Effector memory CD4-positive, alpha-beta T cell (primary cell): Measurements from ENCODE around the gene KIDINS220.

ENCODE experiments used
- DNase-seq, 3 donors: peaks; one replicate each; pipeline ENCODE4 v3.0.0-alpha.2; 2020
- H3K27ac ChIP-seq: 2 replicates; pipeline ENCODE4 v1.7.0; 2013; ENCODE audit warnings: mild to moderate bottlenecking, low read length, moderate library complexity; ENCODE audit not compliant: insufficient read depth, poor library complexity, severe bottlenecking
- H3K27me3 ChIP-seq: replicated peaks from 2 replicates; pipeline ENCODE4 v1.7.0; 2013; ENCODE audit warnings: mild to moderate bottlenecking, low read length; ENCODE audit not compliant: insufficient read depth, control insufficient read depth, poor library complexity, severe bottlenecking
- H3K36me3 ChIP-seq: 2 replicates; pipeline ENCODE4 v1.7.0; 2013; ENCODE audit warnings: mild to moderate bottlenecking, low read length, moderate library complexity; ENCODE audit not compliant: control insufficient read depth, insufficient read depth
- H3K4me1 ChIP-seq: 2 replicates; pipeline ENCODE4 v1.7.0; 2013; ENCODE audit warnings: low read length, mild to moderate bottlenecking; ENCODE audit not compliant: control insufficient read depth, insufficient read depth, poor library complexity, severe bottlenecking
- H3K4me3 ChIP-seq: 2 replicates; pipeline ENCODE4 v1.7.0; 2013; ENCODE audit warnings: low read length, low read depth, mild to moderate bottlenecking; ENCODE audit not compliant: insufficient read depth, poor library complexity, severe bottlenecking
- H3K9me3 ChIP-seq: 2 replicates; pipeline ENCODE4 v1.7.0; 2013; ENCODE audit warnings: mild to moderate bottlenecking, low read length, moderate library complexity; ENCODE audit not compliant: control insufficient read depth

KIDINS220 gene

GRCh38 chr2:8761529-8762164, 75.8 kb downstream of the KIDINS220 start:
- Histone ChIP-seq H3K4me3 (no peak overlapping the region), H3K27me3 (no peaks in the 10 kb centered on the region), H3K4me1 (no peaks in the 10 kb centered on the region), H3K27ac (no peak overlapping the region), H3K36me3 (peaks cover 9% of the 10 kb centered on the region), H3K9me3 (no peaks in the 10 kb centered on the region)
- no peak for DNase-seq

DNA sequence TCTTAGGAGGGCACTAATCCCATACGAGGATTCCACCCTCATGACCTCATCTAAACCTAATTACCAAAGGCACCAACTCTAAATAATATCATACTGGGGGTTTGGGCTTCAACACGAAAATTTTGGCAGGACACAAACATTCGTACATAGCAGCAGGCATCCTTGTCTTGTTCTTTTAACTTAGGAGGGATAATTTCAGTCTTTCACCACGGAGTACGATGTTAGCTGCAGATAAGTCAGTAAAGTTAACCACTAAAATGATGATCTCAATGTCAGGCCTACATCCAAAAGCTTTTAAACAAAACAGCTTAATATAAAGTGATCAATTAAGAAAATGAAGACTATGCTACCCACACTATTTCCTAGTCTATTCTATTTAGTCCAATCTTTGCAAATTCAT, 80.7 kb downstream of the KIDINS220 start:
- DNase-seq, result no peak
- no peak overlapping the region for H3K4me3 ChIP-seq

GRCh38 chr2:8756230-8756629, 81.2 kb downstream of the KIDINS220 start:
- no peak overlapping the region for H3K4me3 ChIP-seq
- peaks cover 4% of the 10 kb centered on the region for H3K36me3 ChIP-seq
- no peaks in the 10 kb centered on the region for H3K9me3 ChIP-seq
- no peaks in the 10 kb centered on the region for H3K4me1 ChIP-seq
- DNase-seq, result no peak
- no peaks in the 10 kb centered on the region for H3K27me3 ChIP-seq
- H3K27ac ChIP-seq, result no peak overlapping the region

More for the DNA sequence above, 80.7 kb downstream of the KIDINS220 start:
- H3K9me3 ChIP-seq, result no peaks in the 10 kb centered on the region
- no peaks in the 10 kb centered on the region for H3K4me1 ChIP-seq
- H3K27me3 ChIP-seq, result no peaks in the 10 kb centered on the region
- H3K27ac ChIP-seq, result no peak overlapping the region
- H3K36me3 ChIP-seq, result peaks cover 4% of the 10 kb centered on the region

DNA sequence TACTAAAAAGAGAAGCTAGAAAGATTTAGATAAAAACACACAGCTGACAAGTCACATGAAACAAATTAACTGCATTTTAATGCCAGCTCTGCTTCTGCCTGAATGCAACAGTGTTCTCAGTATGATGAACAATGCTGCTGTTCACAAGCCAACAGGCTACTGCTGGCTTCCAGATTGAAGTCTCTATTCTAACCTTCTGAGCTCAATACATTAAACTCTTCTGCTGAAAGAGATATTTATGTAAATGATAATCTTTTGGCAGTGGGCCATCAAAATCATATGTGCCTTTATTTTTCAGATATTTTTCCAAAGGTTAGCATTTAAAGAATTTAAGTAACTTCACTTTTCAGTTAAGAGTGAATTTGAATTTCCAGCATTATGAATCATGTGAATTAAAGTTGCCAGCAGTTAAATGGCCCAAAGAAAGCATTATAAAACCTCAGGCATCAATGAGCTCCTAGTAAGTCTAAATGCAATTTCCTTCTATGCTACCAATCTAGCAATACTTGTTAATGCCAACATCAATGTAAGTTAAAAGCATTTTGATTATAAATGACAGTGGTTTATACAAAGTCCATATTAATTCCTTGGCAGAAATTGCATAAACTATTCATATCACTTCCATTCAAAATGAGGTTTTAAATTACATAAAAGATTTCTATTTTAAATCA, 83.2 kb downstream of the KIDINS220 start:
- Histone ChIP-seq H3K4me1 (no peaks in the 10 kb centered on the region), H3K9me3 (no peaks in the 10 kb centered on the region), H3K27me3 (no peaks in the 10 kb centered on the region), H3K4me3 (no peak overlapping the region), H3K27ac (no peak overlapping the region), H3K36me3 (peaks cover 11% of the 10 kb centered on the region)
- DNase-seq, result no peak

DNA sequence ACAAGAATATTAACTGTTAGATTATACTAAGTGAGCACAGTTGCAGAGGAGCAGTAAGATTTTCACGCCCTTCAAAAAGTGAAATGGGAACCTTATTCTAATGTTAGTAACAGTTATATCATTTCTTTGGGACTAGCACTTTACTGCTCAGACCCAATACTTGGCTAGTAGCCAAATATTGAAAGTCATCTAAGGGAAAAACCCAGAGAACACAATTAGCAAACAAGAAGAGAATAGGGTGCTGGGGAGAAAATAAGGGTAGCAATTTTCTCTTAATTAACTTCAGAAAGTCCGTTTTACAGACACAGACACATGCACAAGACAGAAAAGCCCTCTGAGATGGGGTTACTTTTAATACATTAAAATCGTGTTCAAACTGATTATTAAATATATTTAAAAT, 83.8 kb downstream of the KIDINS220 start:
- no peak overlapping the region for H3K27ac ChIP-seq
- no peaks in the 10 kb centered on the region for H3K4me1 ChIP-seq
- no peak overlapping the region for H3K4me3 ChIP-seq
- H3K36me3 ChIP-seq, result peaks cover 10% of the 10 kb centered on the region
- H3K9me3 ChIP-seq, result no peaks in the 10 kb centered on the region
- DNase-seq, result no peak
- H3K27me3 ChIP-seq, result no peaks in the 10 kb centered on the region

DNA sequence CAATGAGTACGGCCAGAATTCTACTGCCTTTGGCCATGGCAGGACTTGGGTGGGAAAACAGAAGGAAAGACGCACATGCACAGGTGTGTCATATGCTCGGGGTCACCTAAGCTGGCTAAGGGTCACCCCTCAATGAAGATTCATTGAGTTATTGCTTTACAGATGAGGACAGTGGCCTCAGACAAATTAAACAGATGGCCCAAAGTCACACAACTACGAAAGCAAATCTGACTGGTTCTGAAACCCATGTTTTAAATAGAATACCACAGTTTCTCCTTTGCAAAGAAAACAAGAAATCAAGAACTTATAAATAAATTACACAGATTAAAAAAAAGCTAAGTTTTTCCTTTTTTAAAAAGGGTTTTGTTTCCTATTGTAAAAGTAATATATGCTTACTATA, 85.0 kb downstream of the KIDINS220 start:
- no peak overlapping the region for H3K27ac ChIP-seq

DNA sequence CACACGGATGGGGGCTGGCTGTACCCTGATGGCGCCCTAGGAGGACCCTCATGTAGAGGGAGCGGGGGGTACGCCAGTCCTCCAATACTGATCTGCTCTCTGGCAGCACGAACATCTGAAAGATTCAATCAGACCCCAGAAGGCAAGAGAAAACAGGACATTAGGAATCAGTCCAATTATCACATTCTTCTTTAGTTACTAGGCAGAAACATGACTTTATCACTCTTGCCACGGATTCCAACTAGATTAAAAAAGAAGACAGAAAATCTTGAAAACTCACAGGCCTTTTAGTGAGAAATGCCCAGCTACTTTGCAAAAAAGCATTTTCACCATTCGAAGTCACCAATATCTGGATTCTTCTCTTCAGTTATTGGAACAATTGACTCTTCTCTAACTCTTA, 87.2 kb downstream of the KIDINS220 start:
- Histone ChIP-seq H3K9me3 (no peaks in the 10 kb centered on the region), H3K4me3 (no peak overlapping the region), H3K36me3 (peaks cover 13% of the 10 kb centered on the region), H3K4me1 (no peaks in the 10 kb centered on the region), H3K27me3 (no peaks in the 10 kb centered on the region), H3K27ac (no peak overlapping the region)
- DNase-seq, result no peak

More for the DNA sequence above, 85.0 kb downstream of the KIDINS220 start:
- Histone ChIP-seq H3K4me1 (no peaks in the 10 kb centered on the region), H3K27me3 (no peaks in the 10 kb centered on the region), H3K9me3 (no peaks in the 10 kb centered on the region), H3K4me3 (no peak overlapping the region), H3K36me3 (peaks cover 7% of the 10 kb centered on the region)
- DNase-seq, result no peak

GRCh38 chr2:8743261-8743660, 94.2 kb downstream of the KIDINS220 start:
- Histone ChIP-seq H3K9me3 (no peaks in the 10 kb centered on the region), H3K4me1 (no peaks in the 10 kb centered on the region), H3K36me3 (peaks cover 28% of the 10 kb centered on the region), H3K4me3 (no peak overlapping the region), H3K27ac (no peak overlapping the region), H3K27me3 (no peaks in the 10 kb centered on the region)
- DNase-seq, result no peak

DNA sequence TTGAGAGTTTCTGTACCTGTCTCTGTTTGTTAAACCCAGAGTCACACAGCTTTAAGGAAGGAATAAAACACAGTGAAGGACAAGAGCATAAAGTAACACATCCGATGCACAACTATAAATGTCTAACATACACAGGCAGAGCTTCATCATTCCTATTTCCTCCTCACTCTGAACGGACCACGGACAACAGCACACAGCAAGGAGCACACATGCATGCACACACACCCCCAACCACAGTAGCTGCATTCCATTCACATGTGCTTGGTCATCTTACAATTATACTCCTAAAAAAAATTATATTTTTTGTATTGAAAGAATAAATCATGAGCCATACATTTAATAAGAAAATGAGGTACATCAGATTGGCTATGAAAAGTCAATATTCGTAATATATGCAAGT, 97.3 kb downstream of the KIDINS220 start:
- H3K27ac ChIP-seq, result no peak overlapping the region
- DNase-seq, result no peak
- no peaks in the 10 kb centered on the region for H3K9me3 ChIP-seq
- H3K36me3 ChIP-seq, result peaks cover 37% of the 10 kb centered on the region
- no peak overlapping the region for H3K4me3 ChIP-seq
- H3K27me3 ChIP-seq, result no peaks in the 10 kb centered on the region
- no peaks in the 10 kb centered on the region for H3K4me1 ChIP-seq

DNA sequence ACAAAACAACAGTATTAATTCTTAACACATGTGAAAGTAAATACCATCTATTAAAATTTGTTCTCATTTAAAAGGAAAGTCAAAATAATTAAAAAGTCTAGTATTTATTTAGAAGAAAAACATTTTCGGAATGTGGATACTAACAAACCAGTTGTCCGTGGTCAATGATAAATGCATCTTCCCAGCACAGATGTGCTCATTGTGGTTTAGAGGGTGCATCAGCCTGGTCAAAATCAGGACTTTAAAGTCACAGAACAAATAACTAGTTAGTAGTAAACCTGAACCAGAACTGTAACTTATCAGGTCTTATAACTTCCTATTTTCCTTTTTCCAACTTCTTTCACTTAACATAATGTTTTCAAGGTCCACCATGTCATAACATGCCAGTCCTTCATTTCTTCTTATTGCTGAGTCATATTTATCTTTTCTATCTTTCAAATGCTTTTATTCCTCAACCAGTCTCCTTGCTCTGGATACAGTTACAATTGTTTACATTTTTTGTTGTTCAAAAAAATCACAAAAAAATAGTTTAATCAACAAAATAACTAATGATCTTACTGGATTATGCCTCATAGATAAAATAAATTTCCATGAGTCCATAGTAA, 99.7 kb downstream of the KIDINS220 start:
- H3K36me3 ChIP-seq, result peaks cover 48% of the 10 kb centered on the region
- H3K27ac ChIP-seq, result no peak overlapping the region
- H3K9me3 ChIP-seq, result no peaks in the 10 kb centered on the region
- no peaks in the 10 kb centered on the region for H3K27me3 ChIP-seq
- H3K4me3 ChIP-seq, result no peak overlapping the region
- no peaks in the 10 kb centered on the region for H3K4me1 ChIP-seq
- no peak for DNase-seq
